GM12891 (cell line): Measurements from ENCODE around the gene THSD7B.

ENCODE experiments used
- POLR2A ChIP-seq: IDR thresholded peaks from 2 replicates; pipeline ENCODE4 v1.6.1; 2011; ENCODE audit warnings: low read depth, low read length, control low read depth
- POLR2AphosphoS5 ChIP-seq: IDR thresholded peaks from 2 replicates; pipeline ENCODE4 v1.6.1; 2011; ENCODE audit warnings: low read depth, low read length, control low read depth
- SPI1 ChIP-seq: IDR thresholded peaks from 2 replicates; pipeline ENCODE4 v1.6.1; 2011; ENCODE audit warnings: low read depth, low read length, control low read depth
- TAF1 ChIP-seq: IDR thresholded peaks from 2 replicates; pipeline ENCODE4 v1.6.1; 2011; ENCODE audit warnings: low read depth, low read length, control low read depth

GRCh38 chr2:137050949-137051348 lies 285.6 kb downstream of the THSD7B start:
- TF ChIP-seq TAF1 (no peak), POLR2A (no peak), POLR2AphosphoS5 (no peak), SPI1 (no peak)
